ENCODE results near the gene CABCOCO1.

Gene CABCOCO1, protein sequence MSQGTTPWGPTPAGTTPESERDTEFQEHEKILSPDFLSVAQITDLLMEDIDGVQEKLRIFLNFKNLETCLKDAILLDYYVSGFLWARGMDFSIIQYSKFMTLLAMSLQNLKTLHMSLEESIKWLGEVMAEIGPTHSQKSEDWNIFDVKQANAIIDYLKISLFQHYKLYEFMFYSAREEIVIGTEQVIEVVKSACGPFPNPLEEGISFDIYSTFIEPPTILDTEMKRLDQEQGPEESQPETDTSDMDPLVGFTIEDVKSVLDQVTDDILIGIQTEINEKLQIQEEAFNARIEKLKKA

DNA sequence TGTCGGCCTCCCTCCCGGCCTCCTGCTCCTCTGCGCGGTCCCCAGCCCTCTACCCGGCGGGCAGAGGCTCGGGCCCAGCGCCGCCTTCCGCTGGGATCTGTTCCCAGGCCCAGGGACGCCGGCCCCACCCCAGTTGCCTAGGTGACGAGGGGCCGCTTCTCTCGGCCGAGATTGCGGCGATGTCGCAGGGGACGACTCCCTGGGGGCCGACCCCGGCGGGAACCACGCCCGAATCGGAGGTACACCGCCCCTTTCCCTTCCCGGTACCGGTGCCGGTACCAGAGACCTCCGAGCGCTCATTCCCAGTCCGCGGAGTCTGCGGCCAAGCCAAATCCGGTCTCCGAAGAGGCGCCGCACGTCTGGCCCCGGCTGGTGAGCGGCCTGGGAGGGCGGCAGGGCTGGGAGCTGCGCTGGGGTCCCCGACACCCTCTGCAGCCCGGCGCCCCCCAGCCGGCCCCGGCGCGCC is at the start of gene CABCOCO1:
TSS of gene CABCOCO1 (plus strand) at position 136 of the 466 bp plus-strand sequence. CDS start at position 180, 44 bp downstream.
- TF ChIP-seq, protein P1, sequence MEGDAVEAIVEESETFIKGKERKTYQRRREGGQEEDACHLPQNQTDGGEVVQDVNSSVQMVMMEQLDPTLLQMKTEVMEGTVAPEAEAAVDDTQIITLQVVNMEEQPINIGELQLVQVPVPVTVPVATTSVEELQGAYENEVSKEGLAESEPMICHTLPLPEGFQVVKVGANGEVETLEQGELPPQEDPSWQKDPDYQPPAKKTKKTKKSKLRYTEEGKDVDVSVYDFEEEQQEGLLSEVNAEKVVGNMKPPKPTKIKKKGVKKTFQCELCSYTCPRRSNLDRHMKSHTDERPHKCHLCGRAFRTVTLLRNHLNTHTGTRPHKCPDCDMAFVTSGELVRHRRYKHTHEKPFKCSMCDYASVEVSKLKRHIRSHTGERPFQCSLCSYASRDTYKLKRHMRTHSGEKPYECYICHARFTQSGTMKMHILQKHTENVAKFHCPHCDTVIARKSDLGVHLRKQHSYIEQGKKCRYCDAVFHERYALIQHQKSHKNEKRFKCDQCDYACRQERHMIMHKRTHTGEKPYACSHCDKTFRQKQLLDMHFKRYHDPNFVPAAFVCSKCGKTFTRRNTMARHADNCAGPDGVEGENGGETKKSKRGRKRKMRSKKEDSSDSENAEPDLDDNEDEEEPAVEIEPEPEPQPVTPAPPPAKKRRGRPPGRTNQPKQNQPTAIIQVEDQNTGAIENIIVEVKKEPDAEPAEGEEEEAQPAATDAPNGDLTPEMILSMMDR (IDR thresholded peaks at IDR 0.05) = no peak

DNA sequence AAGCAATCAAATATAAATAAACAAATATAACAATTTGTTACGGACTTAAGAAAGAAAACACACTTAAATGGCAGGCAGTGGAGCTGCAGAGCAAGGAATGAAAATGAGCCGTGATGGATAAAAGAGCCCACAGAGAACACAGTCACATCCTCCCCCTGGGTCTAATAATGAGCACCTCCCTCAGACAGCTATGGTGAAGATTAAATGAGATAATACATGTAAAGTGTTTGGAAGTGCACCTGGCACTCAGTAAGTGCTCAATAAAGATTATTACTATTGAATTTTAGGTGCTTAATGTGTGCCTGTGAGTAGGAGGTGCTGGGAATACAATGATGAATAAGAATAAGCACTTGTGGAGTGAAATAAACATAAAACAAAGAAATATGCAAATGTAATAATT is 49.1 kb upstream of the CABCOCO1 start:
- TF ChIP-seq, protein P1 (IDR thresholded peaks at IDR 0.05) = no peak

DNA sequence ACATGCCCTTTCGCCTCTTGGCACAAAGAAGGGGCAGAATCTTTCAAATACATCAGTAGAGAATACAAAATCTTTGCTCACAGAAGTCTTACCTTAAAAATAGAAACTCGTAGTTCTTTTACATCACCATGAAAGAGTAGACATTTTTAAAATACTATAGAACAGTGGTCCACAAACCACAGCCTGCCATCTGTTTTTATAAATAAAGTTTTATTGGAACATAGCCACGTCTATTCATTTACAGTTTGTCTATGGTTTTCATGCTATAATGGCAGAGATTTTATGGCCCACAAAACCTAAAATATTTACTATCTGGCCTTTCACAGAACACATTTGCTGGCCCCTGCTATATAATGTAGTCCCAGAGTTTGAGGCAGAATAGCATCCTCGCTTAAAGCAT is 46.1 kb upstream of the CABCOCO1 start:
- TF ChIP-seq, protein P1 (IDR thresholded peaks at IDR 0.05) = no peak

DNA sequence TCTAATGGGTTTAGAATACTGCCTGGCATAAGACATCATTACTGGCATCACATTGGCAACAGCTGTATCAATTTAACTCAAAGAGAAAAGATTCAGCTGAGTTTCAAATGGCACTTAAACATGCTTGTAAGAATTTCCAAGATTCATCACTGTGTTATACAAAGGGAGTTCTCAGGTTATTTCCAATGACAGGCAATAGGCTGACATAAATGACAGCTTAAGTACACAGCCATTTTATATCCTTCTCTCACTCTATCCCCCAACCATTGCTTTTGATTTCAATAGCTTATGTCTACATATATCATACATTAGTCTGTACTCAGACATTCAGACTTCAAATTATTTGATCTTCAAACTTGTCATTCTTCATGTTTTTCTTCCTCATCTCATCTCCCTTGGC is 45.5 kb upstream of the CABCOCO1 start:
- TF ChIP-seq, protein P1 (IDR thresholded peaks at IDR 0.05) = no peak

DNA sequence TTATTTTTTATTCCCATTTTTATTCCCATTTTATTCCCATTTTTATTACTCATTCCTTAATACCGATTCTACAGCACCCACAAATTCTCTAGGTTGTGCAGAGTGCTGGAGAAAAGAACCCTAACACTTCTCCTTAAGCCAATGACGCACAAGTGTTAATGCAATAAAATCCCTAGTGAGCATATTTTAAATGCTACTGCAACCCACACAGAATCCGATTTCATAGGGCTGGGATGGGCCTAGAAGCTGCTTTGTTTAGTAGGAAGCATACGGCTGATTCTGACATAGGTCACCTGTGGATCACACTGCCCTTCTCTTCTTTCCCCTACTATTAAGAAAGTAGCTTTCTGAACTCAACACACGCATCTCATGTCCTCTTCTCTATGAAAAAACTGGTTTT is 45.1 kb upstream of the CABCOCO1 start:
- TF ChIP-seq, protein P1 (IDR thresholded peaks at IDR 0.05) = no peak

DNA sequence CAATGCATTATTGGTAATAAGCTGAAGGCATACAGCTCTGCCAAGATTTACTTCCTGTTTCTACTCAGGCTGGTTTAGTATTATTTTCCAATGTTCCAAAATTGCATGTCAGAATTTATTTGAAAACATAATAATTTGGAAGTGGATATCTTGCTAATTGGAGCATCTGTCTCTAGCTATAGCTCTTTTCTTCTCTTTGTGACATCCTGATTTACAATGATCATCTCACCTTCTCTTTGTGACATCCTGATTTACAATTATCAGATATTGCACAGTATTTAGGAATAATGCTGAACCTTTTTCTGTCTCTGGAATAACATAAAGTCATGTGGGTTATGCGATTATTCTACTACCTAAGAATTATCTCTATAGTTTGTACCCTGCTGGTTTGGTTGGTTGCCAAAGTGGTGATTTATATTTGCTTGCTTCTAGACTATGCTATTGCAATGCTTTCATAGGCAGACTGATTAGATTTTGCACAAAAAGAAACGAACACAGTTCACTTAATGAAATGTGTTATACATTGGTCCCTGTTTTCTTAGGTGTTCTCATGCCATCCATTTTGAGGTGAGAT is 44.3 kb upstream of the CABCOCO1 start:
- TF ChIP-seq, protein P1 (IDR thresholded peaks at IDR 0.05) = no peak

DNA sequence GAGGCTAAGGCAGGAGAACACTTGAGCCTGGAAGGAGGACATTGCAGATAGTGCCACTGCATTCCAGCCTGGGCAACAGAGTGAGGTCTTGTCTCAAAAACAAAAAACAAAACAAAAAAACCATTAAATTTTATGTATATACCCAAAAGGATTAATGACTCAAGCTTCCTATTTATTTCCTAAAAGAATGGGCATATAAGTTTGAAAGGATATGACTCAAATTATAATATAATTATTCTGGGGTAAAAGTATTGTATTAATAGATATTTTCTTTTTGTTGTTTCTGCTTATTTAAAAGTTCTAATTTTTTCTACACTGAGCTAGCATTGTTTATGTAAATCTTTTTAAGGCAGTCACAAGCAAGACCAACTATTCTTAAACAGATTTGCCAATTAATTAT is 42.2 kb upstream of the CABCOCO1 start:
- TF ChIP-seq, protein P1 (IDR thresholded peaks at IDR 0.05) = no peak
